ENCODE results near the gene ZNHIT2. TPM values are rescaled to one million over a fixed set of nuclear protein-coding genes. Genes with fewer than 3 reads are reported as not detected.

Gene ZNHIT2
- total and polyA plus RNA-seq, 2 of the 13 experiments (the other 11 are each of a cell fraction or from before 2014, with no cell fraction given): 1.1 to 6.5 TPM

DNA sequence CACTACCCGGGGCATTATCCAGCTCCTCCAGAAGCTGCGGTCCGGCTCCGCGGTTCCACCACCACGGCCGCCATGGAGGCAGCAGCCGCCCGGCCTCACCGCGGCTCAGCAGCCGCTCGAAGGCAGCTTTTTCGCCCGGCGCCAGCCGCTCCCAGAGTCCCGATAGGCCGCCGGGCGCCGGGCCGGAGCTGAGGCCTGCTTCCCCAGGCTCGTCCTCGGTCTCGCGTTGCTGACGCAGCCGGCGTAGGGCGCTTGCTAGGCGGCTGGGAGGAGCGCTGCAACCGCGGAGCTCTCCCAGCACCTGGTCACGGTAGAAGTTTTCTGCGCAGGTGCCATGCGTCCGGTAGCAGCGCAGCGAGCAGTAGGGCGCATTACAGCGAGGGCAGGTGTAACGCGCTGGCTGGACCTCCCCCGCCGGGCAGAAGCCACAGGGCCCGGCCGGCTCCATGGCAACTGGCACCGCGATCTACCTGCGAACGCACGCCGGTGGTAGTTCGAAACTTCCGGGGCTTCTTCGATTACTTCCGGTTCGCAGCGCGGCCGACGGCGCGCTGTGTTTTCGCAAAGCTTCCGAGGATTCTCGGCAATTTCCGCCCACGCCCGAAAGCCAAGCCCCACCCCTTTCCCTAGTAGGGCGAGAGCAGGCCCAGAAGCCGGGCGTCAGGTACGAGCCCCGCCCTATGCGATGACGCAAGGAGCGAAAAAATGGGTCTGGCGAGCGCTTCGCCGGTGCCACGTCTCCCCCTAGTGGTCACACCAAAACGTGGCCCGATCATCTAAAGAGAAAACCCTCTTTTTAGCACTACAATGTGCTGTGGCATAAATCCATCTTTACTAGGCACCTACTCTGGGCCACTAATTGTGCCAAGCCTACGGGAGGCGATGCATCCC is at the start of gene ZNHIT2 (continued):
- TF ChIP-seq, protein P1, sequence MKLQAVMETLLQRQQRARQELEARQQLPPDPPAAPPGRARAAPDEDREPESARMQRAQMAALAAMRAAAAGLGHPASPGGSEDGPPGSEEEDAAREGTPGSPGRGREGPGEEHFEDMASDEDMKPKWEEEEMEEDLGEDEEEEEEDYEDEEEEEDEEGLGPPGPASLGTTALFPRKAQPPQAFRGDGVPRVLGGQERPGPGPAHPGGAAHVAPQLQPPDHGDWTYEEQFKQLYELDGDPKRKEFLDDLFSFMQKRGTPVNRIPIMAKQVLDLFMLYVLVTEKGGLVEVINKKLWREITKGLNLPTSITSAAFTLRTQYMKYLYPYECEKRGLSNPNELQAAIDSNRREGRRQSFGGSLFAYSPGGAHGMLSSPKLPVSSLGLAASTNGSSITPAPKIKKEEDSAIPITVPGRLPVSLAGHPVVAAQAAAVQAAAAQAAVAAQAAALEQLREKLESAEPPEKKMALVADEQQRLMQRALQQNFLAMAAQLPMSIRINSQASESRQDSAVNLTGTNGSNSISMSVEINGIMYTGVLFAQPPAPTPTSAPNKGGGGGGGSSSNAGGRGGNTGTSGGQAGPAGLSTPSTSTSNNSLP (IDR thresholded peaks at IDR 0.05; ENCODE audit: low read depth, low read length): peak; percentile 21; the same call in 1 of the 2 replicates
- TF ChIP-seq RBM39 (IDR thresholded peaks at IDR 0.05; ENCODE audit: low read depth, low read length, poor library complexity, severe bottlenecking) (peak; percentile 46), FOXO1 (CRISPR knock-in tag; IDR thresholded peaks at IDR 0.05) (peak; percentile 28), SKI (IDR thresholded peaks at IDR 0.05; ENCODE audit: partially characterized antibody) (no peak), ZNF772 (CRISPR knock-in tag; IDR thresholded peaks at IDR 0.05) (peak; percentile 90), UBTF (CRISPR knock-in tag; IDR thresholded peaks at IDR 0.05) (peak; percentile 100), STAG1 (CRISPR knock-in tag; IDR thresholded peaks at IDR 0.05) (peak; percentile 94), BRF2 (CRISPR knock-in tag; IDR thresholded peaks at IDR 0.05) (peak; percentile 81), ZNF143 (CRISPR knock-in tag; IDR thresholded peaks at IDR 0.05) (no peak), ZNF562 (CRISPR knock-in tag; IDR thresholded peaks at IDR 0.05; ENCODE audit: borderline replicate concordance) (no peak), SOX13 (IDR thresholded peaks at IDR 0.05) (no peak), SOX13 (CRISPR knock-in tag; conservative IDR thresholded peaks at IDR 0.05 in 1 of 2, IDR thresholded peaks at IDR 0.05 in 1 of 2) (no peak), ZBTB34 (CRISPR knock-in tag; IDR thresholded peaks at IDR 0.05) (no peak), PHF5A (CRISPR knock-in tag; IDR thresholded peaks at IDR 0.05; ENCODE audit: low read depth, unreplicated experiment) (peak; percentile 49), SOX6 (IDR thresholded peaks at IDR 0.05) (no peak), SOX6 (CRISPR knock-in tag; IDR thresholded peaks at IDR 0.05) (peak; percentile 64)
- TF ChIP-seq, protein P2, sequence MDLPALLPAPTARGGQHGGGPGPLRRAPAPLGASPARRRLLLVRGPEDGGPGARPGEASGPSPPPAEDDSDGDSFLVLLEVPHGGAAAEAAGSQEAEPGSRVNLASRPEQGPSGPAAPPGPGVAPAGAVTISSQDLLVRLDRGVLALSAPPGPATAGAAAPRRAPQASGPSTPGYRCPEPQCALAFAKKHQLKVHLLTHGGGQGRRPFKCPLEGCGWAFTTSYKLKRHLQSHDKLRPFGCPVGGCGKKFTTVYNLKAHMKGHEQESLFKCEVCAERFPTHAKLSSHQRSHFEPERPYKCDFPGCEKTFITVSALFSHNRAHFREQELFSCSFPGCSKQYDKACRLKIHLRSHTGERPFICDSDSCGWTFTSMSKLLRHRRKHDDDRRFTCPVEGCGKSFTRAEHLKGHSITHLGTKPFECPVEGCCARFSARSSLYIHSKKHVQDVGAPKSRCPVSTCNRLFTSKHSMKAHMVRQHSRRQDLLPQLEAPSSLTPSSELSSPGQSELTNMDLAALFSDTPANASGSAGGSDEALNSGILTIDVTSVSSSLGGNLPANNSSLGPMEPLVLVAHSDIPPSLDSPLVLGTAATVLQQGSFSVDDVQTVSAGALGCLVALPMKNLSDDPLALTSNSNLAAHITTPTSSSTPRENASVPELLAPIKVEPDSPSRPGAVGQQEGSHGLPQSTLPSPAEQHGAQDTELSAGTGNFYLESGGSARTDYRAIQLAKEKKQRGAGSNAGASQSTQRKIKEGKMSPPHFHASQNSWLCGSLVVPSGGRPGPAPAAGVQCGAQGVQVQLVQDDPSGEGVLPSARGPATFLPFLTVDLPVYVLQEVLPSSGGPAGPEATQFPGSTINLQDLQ (CRISPR knock-in tag; IDR thresholded peaks at IDR 0.05): peak; percentile 94
